C4-2B (cell line): ENCODE data around the gene TMPRSS5.

Source experiments
- H3K27ac ChIP-seq: fragments of 450-650 bp; 2 replicates; pipeline ENCODE4 v1.5.1; 2017
- CTCF ChIP-seq: fragments of 450-650 bp; conservative IDR thresholded peaks from 2 replicates; pipeline ENCODE4 v1.5.1; 2017; ENCODE audit warnings: mild to moderate bottlenecking
- ZFX ChIP-seq: fragments of 450-650 bp; IDR thresholded peaks from 2 replicates; pipeline ENCODE4 v1.6.1; 2017

TMPRSS5 gene

GRCh38 chr11:113647108-113647507 lies 59.0 kb downstream of the TMPRSS5 start:
- H3K27ac ChIP-seq = no peak overlapping the region
- TF ChIP-seq ZFX (no peak), CTCF (no peak)

DNA sequence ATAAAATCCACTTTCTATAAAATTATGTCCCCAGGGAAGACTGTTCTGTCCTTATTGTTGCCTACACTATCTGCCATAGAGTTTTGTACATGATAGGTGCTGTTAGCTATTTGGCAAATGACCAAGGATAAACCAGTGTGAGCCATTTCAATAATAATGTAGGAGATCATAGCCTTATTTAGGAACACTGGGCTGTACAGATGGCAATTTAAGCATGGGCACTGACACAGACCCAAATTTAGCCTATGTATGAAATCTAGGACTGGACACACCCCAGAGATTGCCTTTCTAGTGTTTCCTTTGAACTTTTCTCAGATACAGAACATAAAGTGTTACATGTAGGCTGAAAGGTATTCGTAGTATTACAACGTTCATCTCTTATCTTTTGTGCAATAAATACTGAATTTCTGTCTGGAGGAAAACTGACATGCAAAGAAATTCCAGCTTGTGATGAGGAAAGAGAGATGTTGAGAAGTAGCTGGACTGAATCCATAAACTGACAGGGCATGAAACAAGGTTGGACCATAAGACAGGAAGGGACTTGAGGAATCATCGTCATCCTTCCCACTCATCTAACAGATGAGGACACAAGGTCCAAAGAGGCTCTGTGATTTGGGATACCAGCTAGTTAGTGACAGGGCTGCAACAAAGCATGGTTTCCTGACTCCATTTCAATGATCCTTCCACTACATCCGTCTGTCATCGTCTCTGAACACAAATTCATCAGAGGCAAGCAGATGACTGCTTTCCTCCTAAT lies 60.3 kb downstream of the TMPRSS5 start:
- no peak for TF ChIP-seq CTCF
- TF ChIP-seq ZFX = no peak
- H3K27ac ChIP-seq = no peak overlapping the region

GRCh38 chr11:113644605-113645004 lies 61.5 kb downstream of the TMPRSS5 start:
- H3K27ac ChIP-seq = no peak overlapping the region
- no peak for TF ChIP-seq CTCF
- TF ChIP-seq ZFX = no peak

GRCh38 chr11:113643701-113644100 lies 62.4 kb downstream of the TMPRSS5 start:
- TF ChIP-seq ZFX = no peak
- no peak for TF ChIP-seq CTCF
- H3K27ac ChIP-seq = no peak overlapping the region

DNA sequence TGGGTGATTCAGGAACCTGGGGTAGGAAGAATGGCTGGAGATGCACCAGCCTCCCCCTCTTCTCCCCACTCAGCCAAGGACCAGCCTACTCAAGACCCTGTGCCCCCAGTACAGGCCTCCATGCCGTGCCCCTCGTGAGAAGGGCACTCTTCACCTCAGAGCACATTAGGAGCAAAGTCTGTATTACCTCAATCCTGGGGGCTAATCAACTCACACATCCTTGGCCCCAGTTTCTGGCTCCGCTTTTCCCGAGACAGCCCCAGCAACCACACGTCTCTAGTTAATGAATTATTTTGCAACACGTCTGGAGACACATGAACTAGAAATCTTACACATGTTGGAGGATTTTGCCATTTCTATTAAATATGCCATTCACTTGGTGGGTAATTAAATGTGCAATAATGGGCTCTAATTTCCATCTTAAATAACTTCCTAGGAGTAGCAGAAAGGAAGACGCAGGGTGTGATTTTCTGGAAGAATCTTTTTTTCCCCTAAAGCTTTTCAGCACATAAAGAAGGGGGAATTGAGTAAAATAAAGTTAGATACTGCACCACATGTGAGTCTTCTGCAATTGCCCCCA lies 63.0 kb downstream of the TMPRSS5 start:
- TF ChIP-seq ZFX (no peak), CTCF (no peak)
- no peak overlapping the region for H3K27ac ChIP-seq

DNA sequence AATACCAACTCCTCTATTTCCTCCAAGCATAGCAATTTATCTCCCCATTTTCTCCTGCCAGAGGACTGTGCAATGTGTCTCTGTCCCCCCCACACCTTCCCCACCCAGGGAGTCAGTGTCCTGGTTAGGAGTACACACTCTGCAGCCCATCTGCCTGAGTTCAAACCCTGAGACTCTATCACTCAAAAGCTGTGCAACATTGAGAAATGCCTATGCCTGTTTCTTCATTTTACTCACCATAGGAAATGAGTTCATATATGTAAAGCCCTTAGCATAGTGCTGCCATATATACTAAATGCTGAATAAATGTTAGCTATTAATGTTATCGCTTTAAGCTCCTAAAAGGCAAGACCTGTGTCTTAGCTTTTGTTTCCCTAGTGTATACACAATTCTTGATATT lies 64.0 kb downstream of the TMPRSS5 start:
- H3K27ac ChIP-seq = no peak overlapping the region
- TF ChIP-seq ZFX (no peak), CTCF (no peak)

DNA sequence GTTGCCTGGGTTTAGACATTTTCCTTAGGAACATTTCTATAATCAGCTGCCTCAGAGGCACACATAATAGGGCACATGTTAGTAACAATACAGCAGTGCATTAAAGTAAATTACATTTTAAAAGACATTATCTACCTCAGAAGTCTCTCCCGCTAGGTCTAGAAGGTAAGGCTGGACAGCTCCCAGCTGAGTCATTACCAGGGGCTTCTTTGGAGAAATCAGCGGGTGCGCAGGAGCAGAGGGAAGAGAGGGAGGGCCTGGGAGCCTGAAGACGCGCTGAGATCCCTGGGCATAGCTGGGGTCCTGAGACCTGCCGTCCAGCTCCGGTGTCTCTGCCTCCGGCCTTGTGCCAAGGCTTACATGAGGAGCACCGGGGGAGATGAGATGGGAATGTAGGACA lies 67.7 kb downstream of the TMPRSS5 start:
- TF ChIP-seq ZFX (no peak), CTCF (no peak)
- no peak overlapping the region for H3K27ac ChIP-seq
